Activated CD4-positive, alpha-beta T cell treated with anti-CD3 and anti-CD28 coated beads, Interleukin-2, amount 50 U/mL, for 4 hours (primary cell): ENCODE data around the gene FABP3.

ENCODE experiments used
- DNase-seq, 2 experiments: peaks; one replicate each; pipeline ENCODE4 v3.0.0-alpha.2; 2020

Gene FABP3

GRCh38 chr1:31373056-31373896 lies at the start of gene FABP3:
TSS of gene FABP3 (minus strand) at chr1:31373076. CDS start at chr1:31373014, 62 bp downstream.
- DNase-seq: no peak

- DNase-seq: no peak
These were observed 48.6 kb upstream of the FABP3 start for GRCh38 chr1:31421371-31422040.

GRCh38 chr1:31420716-31421115 lies 47.8 kb upstream of the FABP3 start:
- DNase-seq: no peak

- no peak for DNase-seq
These were observed 45.9 kb upstream of the FABP3 start for GRCh38 chr1:31418626-31419323.

DNA sequence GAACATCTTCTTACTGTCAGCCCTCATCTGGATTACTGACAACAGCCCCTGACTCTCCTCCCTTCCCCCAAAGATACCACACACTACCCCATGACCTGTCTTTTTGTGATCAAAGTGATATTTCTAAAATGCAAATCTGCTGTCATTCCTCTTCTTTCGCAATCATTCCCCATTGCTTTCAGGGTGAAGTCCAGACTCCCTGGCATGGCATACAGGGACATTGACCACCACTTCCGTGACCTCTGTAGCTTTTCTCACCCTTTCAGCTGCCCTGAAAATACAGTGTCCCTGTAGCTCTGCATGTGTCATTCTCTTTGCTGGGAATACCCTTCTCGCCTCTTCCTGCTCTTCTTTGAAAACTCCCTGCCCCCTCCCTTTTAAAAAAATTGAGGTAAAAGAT lies 44.3 kb upstream of the FABP3 start:
- DNase-seq: no peak

DNA sequence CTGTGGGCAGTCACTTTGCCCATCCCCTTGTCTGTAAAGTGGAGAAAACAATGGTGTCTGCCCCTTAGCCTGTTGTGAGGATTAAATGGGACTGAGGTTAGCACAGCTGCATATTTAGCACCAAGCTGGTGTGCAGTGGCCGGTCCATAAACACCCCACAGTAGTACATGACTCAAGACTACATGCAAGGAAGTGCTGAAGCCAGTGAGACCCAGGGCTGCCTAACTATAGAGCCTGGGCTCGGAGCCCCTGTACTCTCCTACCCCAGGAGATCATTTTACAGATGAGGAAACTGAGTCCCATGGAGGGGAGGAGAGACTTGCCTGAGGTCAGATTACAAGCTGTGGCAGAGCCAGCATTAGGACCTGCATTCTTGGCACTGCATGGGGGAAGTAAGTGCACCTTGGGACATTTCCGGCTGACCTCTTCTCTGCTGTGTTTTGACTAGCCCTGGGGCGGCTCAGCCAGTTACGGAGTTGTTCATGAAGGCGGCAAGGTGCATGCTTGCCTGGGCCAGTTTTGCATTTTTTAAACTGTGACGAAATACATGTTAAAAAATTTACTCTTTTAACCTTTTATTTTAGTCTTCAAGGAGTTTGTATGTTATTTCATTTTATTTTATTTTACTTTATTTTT lies 43.3 kb upstream of the FABP3 start:
- no peak for DNase-seq

DNA sequence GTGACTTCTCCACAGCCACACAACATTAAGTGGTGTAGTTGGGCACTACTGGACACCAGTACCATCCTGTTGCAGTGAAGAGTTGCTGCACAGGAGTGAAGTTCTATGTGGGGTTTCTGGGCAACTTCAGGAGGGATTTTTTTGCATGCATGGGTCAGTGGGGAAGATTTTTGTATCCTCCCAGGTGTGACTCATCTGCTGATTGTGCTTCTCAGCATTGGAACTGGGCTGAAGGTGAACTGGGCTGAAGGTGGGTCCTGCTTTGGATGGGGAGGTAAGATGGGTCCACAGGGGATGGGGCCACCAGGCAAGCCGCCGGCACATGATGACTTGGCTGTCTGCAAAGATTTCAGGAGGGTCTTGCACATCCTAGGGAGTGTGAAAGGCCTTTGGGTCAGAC lies 42.8 kb upstream of the FABP3 start:
- no peak for DNase-seq

DNA sequence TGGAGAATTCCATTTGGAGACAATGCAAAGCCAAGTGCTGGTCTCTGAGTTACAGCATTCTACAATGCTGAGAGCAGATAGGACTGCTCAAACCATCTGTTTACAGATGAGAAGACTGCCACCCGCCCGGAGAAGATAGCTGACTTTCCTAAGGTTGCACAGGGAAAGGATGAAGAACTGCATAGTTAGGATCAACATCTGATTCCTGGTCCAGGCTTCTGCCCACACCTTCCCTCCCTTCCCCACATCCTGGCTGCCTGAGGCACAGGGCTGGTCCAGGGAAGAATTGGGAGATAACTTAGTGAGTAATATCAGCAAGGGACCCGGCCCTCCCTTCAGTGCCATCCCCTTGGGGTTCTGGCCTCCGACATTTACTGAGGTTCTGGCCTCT lies 42.1 kb upstream of the FABP3 start:
- DNase-seq: no peak

DNA sequence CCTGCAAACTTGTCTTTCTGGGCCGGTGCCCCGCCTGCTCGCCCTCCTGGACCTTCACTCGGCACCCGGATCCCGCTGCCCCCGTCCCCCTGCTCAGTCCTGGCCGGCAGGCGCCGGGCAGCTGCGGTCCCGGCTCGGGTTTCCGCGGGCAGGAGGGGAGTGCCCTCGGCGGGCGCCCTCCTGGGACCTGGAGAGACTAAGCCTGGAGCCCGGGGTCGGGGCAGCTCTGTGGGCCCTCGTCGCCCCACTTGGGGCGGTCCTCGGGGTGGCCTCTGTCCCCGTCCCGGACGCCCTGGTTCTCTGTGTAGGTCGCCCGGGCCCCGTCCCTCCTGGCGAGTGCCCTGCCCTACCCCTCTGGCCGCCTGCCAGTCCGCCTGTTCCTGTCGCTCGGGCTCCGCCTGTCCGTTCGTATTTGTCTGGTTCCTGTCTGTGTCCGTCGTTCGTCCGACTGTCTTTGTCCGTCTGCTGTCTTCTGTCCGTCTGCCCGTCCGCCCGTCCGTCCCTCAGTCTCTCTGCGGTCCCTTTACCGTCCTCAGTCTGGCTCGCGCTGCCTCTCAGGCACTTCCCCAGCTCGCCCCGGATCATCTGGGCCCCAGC lies 40.6 kb upstream of the FABP3 start:
- no peak for DNase-seq

GRCh38 chr1:31412732-31413404 lies 40.0 kb upstream of the FABP3 start, which contains the start of gene SERINC2:
TSS of gene SERINC2 (plus strand) at chr1:31413213. CDS start at chr1:31413266, 53 bp downstream.
- DNase-seq: no peak

GRCh38 chr1:31412205-31412604 lies 39.3 kb upstream of the FABP3 start:
- no peak for DNase-seq

DNA sequence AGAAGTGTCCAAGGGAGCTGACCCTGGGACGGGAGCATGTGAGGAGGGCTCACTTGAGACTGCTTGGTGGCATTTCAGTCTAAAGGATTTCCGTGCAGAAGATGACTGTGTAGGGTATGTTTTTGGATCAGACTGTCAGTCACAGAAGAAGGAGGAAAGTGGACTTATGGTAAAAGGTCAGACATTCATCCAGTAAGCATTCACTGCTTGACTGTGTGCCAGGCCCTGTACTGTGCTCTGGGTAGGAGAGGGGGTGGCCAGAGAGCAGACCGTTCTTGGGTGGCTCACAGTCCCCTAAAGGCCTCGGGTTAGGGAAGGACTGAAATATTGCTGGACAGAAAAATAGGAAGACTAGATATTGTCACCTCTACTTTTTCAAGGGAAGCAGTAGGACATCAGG lies 38.0 kb upstream of the FABP3 start:
- no peak for DNase-seq

GRCh38 chr1:31409946-31410858 lies 37.3 kb upstream of the FABP3 start:
- no peak for DNase-seq

DNA sequence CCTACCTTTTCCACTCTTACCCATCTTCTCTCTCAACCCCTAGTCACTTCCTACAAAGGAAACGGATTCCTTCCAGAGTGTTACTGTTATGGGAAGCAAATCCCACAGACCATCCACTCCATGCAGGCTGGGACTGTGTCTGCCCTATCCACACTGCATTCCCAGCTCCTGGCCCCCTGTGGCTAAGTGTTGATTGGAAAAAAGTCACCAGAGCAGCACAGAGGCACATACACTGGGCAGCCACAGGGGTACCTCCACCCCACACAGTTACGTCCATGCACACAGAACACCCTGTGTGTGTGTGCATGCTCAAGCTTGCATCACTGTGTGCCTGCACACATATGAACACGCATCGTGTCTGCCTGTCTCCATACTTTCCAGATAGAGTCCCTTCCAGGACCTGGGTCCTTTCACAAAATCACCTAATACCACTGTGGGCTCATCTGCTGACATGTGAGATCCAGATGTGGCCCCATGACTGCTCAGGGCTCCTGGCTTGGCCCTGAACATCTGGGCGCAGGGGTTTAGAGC lies 36.0 kb upstream of the FABP3 start:
- DNase-seq: no peak

GRCh38 chr1:31407029-31407626 lies 34.3 kb upstream of the FABP3 start:
- no peak for DNase-seq

- no peak for DNase-seq
These were observed 32.8 kb upstream of the FABP3 start for GRCh38 chr1:31405578-31406245.

GRCh38 chr1:31401241-31401640 lies 28.4 kb upstream of the FABP3 start:
- DNase-seq: no peak

DNA sequence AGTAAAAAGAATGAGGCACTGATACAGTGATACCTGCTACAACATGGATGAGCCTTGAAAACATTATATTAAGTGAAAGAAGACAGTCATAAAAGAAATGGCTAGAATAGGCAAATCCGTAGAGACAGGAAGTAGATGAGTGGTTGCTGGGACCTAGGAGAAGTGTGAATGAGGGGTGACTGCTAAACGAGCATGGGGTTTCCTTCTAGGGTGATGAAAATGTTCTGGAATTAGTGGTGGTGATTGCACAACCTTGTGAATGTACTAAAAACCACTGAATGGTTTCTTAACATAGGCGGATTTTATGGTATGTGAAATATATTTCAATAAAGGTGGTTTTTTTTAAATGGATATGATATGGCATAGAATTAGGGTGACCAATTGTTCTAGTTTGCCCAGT lies 27.5 kb upstream of the FABP3 start:
- no peak for DNase-seq

DNA sequence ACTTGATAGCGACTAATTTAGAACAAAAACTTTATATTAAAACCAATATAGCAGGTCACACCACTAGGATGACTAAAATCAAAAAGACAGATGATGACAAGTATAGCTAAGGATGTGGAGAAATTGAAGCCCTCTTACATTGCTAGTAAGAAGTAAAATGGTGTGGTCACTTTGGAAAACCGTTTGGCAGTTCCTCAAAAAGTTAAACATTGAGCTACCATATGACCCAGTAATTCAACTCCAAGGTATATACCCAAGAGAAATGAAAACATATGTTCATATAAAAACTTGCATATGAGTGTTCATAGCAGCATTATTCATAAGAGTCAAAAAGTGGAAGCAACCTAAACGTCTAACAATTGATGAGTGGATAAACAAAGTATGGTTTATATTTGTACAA lies 27.1 kb upstream of the FABP3 start:
- no peak for DNase-seq

DNA sequence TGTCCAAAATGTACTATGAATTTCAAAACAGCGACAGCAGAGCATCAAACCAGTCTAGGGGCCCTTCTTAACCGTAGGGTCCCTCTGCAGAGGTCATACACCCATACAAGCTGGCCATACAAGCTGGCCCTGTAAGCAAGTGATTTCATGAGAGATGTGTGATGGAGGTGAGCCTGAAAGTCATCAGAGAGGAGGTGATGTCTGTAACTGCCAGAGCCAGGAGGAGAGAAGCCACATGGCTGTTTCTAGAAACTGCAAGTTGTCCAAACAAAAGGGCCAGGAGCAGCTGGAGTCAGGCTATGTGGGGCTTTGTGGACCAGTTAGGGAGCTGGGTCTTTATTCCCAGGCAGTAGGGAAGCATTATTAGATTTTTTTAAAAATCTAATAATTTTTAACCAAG lies 25.4 kb upstream of the FABP3 start:
- DNase-seq: no peak
